ENCODE measurements around the gene OPCML. TPM values are rescaled to one million over a fixed set of nuclear protein-coding genes. Genes with fewer than 3 reads are reported as not detected.
A peak's percentile ranks its signal among the peaks of the same experiment; 100 is the strongest.

OPCML gene
- total RNA-seq, 1 experiment from 2014 or later, result 0.13 TPM

- ChIA-PET POLR2A (ENCODE audit: low non-redundant PET) (no interaction called here), CTCF (no interaction called here)
- Histone ChIP-seq H3K4me1 (ENCODE audit: insufficient read depth, low read length, poor library complexity, severe bottlenecking) (no peaks in the 10 kb centered on the region), H3K27ac (ENCODE audit: low read depth, low read length, poor library complexity, severe bottlenecking) (no peak overlapping the region), H3K36me3 (ENCODE audit: insufficient read depth, low read length, poor library complexity, severe bottlenecking) (no peaks in the 10 kb centered on the region), H3K27me3 (replicated peaks; ENCODE audit: insufficient read depth, low read depth, low read length, poor library complexity) (peaks cover 26% of the 10 kb centered on the region), H3K9me3 (ENCODE audit: low read depth, low read length, poor library complexity, severe bottlenecking) (peaks cover 3% of the 10 kb centered on the region), H3K4me3 (ENCODE audit: low read depth, low read length, poor library complexity, severe bottlenecking) (no peak overlapping the region)
- no TSS peak for BruUV-seq (replicated peaks)
- intact Hi-C loops (cut with micrococcal nuclease; ENCODE audit: unreplicated experiment), result no loop called here
- TF ChIP-seq CTCF (conservative IDR thresholded peaks at IDR 0.05; ENCODE audit: low read depth, low read length) (no peak), EZH2 (IDR thresholded peaks at IDR 0.05; ENCODE audit: borderline replicate concordance, low read depth, low read length, poor library complexity, severe bottlenecking) (no peak)
- DNase-seq (ENCODE audit: low spot score), result no peak
Observed at GRCh38 chr11:132771746-132772145, 760.6 kb downstream of the OPCML start.

GRCh38 chr11:132770829-132771530 is 761.3 kb downstream of the OPCML start:
- no TSS peak for BruUV-seq (replicated peaks)
- TF ChIP-seq CTCF (conservative IDR thresholded peaks at IDR 0.05; ENCODE audit: low read depth, low read length) (no peak), EZH2 (IDR thresholded peaks at IDR 0.05; ENCODE audit: borderline replicate concordance, low read depth, low read length, poor library complexity, severe bottlenecking) (no peak)
- Histone ChIP-seq H3K4me3 (ENCODE audit: low read depth, low read length, poor library complexity, severe bottlenecking) (no peak overlapping the region), H3K4me1 (ENCODE audit: insufficient read depth, low read length, poor library complexity, severe bottlenecking) (no peaks in the 10 kb centered on the region), H3K27me3 (replicated peaks; ENCODE audit: insufficient read depth, low read depth, low read length, poor library complexity) (peaks cover 31% of the 10 kb centered on the region), H3K9me3 (ENCODE audit: low read depth, low read length, poor library complexity, severe bottlenecking) (peaks cover 7% of the 10 kb centered on the region), H3K27ac (ENCODE audit: low read depth, low read length, poor library complexity, severe bottlenecking) (no peak overlapping the region), H3K36me3 (ENCODE audit: insufficient read depth, low read length, poor library complexity, severe bottlenecking) (no peaks in the 10 kb centered on the region)
- intact Hi-C loops (cut with micrococcal nuclease; ENCODE audit: unreplicated experiment), result no loop called here
- POLR2A ChIA-PET (ENCODE audit: low non-redundant PET), result no interaction called here
- peak; percentile 5 for DNase-seq (ENCODE audit: low spot score)
- CTCF ChIA-PET, result no interaction called here

- Histone ChIP-seq H3K36me3 (ENCODE audit: insufficient read depth, low read length, poor library complexity, severe bottlenecking) (no peaks in the 10 kb centered on the region), H3K27me3 (replicated peaks; ENCODE audit: insufficient read depth, low read depth, low read length, poor library complexity) (peaks cover 14% of the 10 kb centered on the region), H3K27ac (ENCODE audit: low read depth, low read length, poor library complexity, severe bottlenecking) (no peak overlapping the region), H3K9me3 (ENCODE audit: low read depth, low read length, poor library complexity, severe bottlenecking) (peaks cover 11% of the 10 kb centered on the region), H3K4me3 (ENCODE audit: low read depth, low read length, poor library complexity, severe bottlenecking) (no peak overlapping the region), H3K4me1 (ENCODE audit: insufficient read depth, low read length, poor library complexity, severe bottlenecking) (no peaks in the 10 kb centered on the region)
- no peak for DNase-seq (ENCODE audit: low spot score)
- POLR2A ChIA-PET (ENCODE audit: low non-redundant PET), result no interaction called here
- intact Hi-C loops (cut with micrococcal nuclease; ENCODE audit: unreplicated experiment), result no loop called here
- BruUV-seq (replicated peaks), result no TSS peak
- CTCF ChIA-PET, result no interaction called here
- no peak for TF ChIP-seq EZH2 (IDR thresholded peaks at IDR 0.05; ENCODE audit: borderline replicate concordance, low read depth, low read length, poor library complexity, severe bottlenecking)
Observed at GRCh38 chr11:132763503-132763902, 768.8 kb downstream of the OPCML start.

- H3K4me1 ChIP-seq (ENCODE audit: insufficient read depth, low read length, poor library complexity, severe bottlenecking), result no peaks in the 10 kb centered on the region
- H3K27ac ChIP-seq (ENCODE audit: low read depth, low read length, poor library complexity, severe bottlenecking), result no peak overlapping the region
- H3K9me3 ChIP-seq (ENCODE audit: low read depth, low read length, poor library complexity, severe bottlenecking), result peaks cover 14% of the 10 kb centered on the region
- H3K27me3 ChIP-seq (replicated peaks; ENCODE audit: insufficient read depth, low read depth, low read length, poor library complexity), result peaks cover 8% of the 10 kb centered on the region
- ChIA-PET POLR2A (ENCODE audit: low non-redundant PET) (no interaction called here), CTCF (no interaction called here)
- no peaks in the 10 kb centered on the region for H3K36me3 ChIP-seq (ENCODE audit: insufficient read depth, low read length, poor library complexity, severe bottlenecking)
- DNase-seq (ENCODE audit: low spot score), result no peak
- TF ChIP-seq CTCF (conservative IDR thresholded peaks at IDR 0.05; ENCODE audit: low read depth, low read length) (no peak), EZH2 (IDR thresholded peaks at IDR 0.05; ENCODE audit: borderline replicate concordance, low read depth, low read length, poor library complexity, severe bottlenecking) (no peak)
- intact Hi-C loops (cut with micrococcal nuclease; ENCODE audit: unreplicated experiment), result no loop called here
- no peak overlapping the region for H3K4me3 ChIP-seq (ENCODE audit: low read depth, low read length, poor library complexity, severe bottlenecking)
- BruUV-seq (replicated peaks), result no TSS peak
Observed at GRCh38 chr11:132755934-132756333, 776.4 kb downstream of the OPCML start.

All from A673 (cell line).